K562 (cell line): Measurements from ENCODE around the gene ENDOD1. TPM values are rescaled to one million over a fixed set of nuclear protein-coding genes. Genes with fewer than 3 reads are reported as not detected.

ENCODE experiments used
- ATAC-seq: fragments of 200-7000 bp; cut with Tn5 transposase; 3 replicates; pipeline ENCODE4 v1.9.1; 2020; ENCODE audit warnings: moderate library complexity
- BruUV-seq: library from RNA; stranded (reverse); fragments of 400-500 nt; replicated peaks from 2 replicates; lab custom pipeline; 2021; lab: Mats Ljungman, UMichigan
- CTCF ChIA-PET: fragments of 300-600 bp; formaldehyde crosslinking; extraction: SDS; loops from one replicate; lab custom pipeline; 2021; ENCODE audit warnings: low intra/inter-chr PET ratio; lab: Yijun Ruan, JAX
- POLR2A ChIA-PET: fragments of 300-600, 350-650 bp; sonication (Branson Sonifier 250); formaldehyde crosslinking; extraction: SDS; loops from one replicate; lab custom pipeline; 2021; ENCODE audit warnings: antibody characterized with exemption, inconsistent platforms; lab: Yijun Ruan, JAX
- DNase-seq, 4 experiments: peaks; one replicate each; pipeline versions ENCODE4 v3.0.0 to v3.0.0-alpha.2; 2011 to 2018; ENCODE audit warnings: low spot score in 3 of 4, mixed read lengths in 3 of 4; ENCODE audit errors: extremely low read depth in 1 of 4
- FAIRE-seq: peaks from 2 replicates; lab custom pipeline; 2011; peaks lifted over from hg19 to GRCh38; lab: Jason Lieb, UNC
- H2AFZ ChIP-seq: 2 replicates; pipeline ENCODE4 v1.6.0; 2011; ENCODE audit warnings: low read depth, low read length, control low read depth, inconsistent platforms
- H3K27ac ChIP-seq: fragments of 200-600 bp; 3 replicates; pipeline ENCODE4 v1.8.0; 2011; ENCODE audit warnings: low read depth, mild to moderate bottlenecking, control low read depth, inconsistent platforms, low read length, moderate library complexity, mixed read lengths; ENCODE audit errors: extremely low read depth
- H3K27me3 ChIP-seq, 2 experiments: fragments of 300-600 bp in 1 of 2; 2 replicates in 1 of 2; 3 replicates in 1 of 2; pipeline versions ENCODE4 v1.6.0 to v1.8.0; 2011; ENCODE audit warnings: inconsistent platforms in 2 of 2, low read length in 2 of 2, mild to moderate bottlenecking in 1 of 2, mixed read lengths in 1 of 2, moderate library complexity in 1 of 2; ENCODE audit not compliant: control insufficient read depth in 2 of 2, insufficient read depth in 2 of 2
- H3K36me3 ChIP-seq: fragments of 300-600 bp; 3 replicates; pipeline ENCODE4 v1.8.0; 2011; ENCODE audit warnings: mild to moderate bottlenecking, low read length, inconsistent platforms; ENCODE audit not compliant: control insufficient read depth, insufficient read depth
- H3K4me1 ChIP-seq, 2 experiments: fragments of 200-600 bp in 1 of 2; replicated peaks in 1 of 2; 2 replicates in 1 of 2; 3 replicates in 1 of 2; pipeline versions ENCODE4 v1.5.1 to v1.8.0; 2011; ENCODE audit warnings: inconsistent platforms in 2 of 2, low read length in 2 of 2, mild to moderate bottlenecking in 1 of 2, mixed read lengths in 1 of 2, moderate library complexity in 1 of 2; ENCODE audit not compliant: control insufficient read depth in 2 of 2, insufficient read depth in 2 of 2
- H3K4me2 ChIP-seq: 2 replicates; pipeline ENCODE4 v1.6.1; 2011; ENCODE audit warnings: low read length, control low read depth, inconsistent platforms, mixed read lengths; ENCODE audit not compliant: insufficient read depth
- H3K4me3 ChIP-seq: fragments of 200-600 bp; sonication (generic), shearing (Covaris generic); 2 replicates; pipeline ENCODE4 v1.5.1; 2016; ENCODE audit warnings: control low read depth, inconsistent platforms
- H3K79me2 ChIP-seq: fragments of 200-600 bp; 3 replicates; pipeline ENCODE4 v1.8.0; 2011; ENCODE audit warnings: low read length, inconsistent platforms; ENCODE audit not compliant: control insufficient read depth, insufficient read depth
- H3K9ac ChIP-seq, 2 experiments: 2 replicates each; pipeline versions ENCODE4 v1.6.0 to v1.6.1; 2011; ENCODE audit warnings: low read depth in 2 of 2, low read length in 2 of 2, control low read depth in 1 of 2, inconsistent platforms in 1 of 2, mild to moderate bottlenecking in 1 of 2, mixed read lengths in 1 of 2; ENCODE audit not compliant: insufficient read depth in 1 of 2
- H3K9me1 ChIP-seq: one replicate; pipeline ENCODE4 v1.6.0; 2011; ENCODE audit warnings: inconsistent platforms, mild to moderate bottlenecking, low read length, moderate library complexity; ENCODE audit not compliant: control insufficient read depth, insufficient read depth
- H3K9me3 ChIP-seq: replicated peaks from 2 replicates; pipeline ENCODE4 v1.5.1; 2011; ENCODE audit warnings: low read depth, low read length, inconsistent platforms; ENCODE audit not compliant: control insufficient read depth, insufficient read depth
- H4K20me1 ChIP-seq: replicated peaks from 2 replicates; pipeline ENCODE4 v1.6.1; 2011; ENCODE audit warnings: low read length, inconsistent platforms, mixed read lengths; ENCODE audit not compliant: control insufficient read depth, insufficient read depth
- MAFF ChIP-seq: IDR thresholded peaks from 2 replicates; pipeline ENCODE4 v1.6.1; 2012; ENCODE audit warnings: low read length, improper control_type of control experiment
- TGIF2 ChIP-seq: sonication (generic); formaldehyde crosslinking; IDR thresholded peaks from 2 replicates; pipeline ENCODE4 v1.8.1; 2022; ENCODE audit warnings: mild to moderate bottlenecking, missing genetic modification reagents, moderate library complexity
- WGBS: fragments of 100-300 bp; shearing (Covaris generic); methylation state at CpG from one replicate; pipeline ENCODE4 v1.1.6; 2016; ENCODE audit warnings: low coverage, mixed read lengths; ENCODE audit not compliant: insufficient coverage; ENCODE audit errors: missing lambda C conversion rate; 5-methylcytosine and 5-hydroxymethylcytosine counted together
- in situ Hi-C: fragments of 300-500 bp; cut with MboI; formaldehyde crosslinking; loops from 4 replicates; pipeline ENCODE4 v1.15.0; 2018; ENCODE audit warnings: inconsistent platforms, mixed read lengths
- intact Hi-C: fragments of 100-400 bp; cut with micrococcal nuclease; formaldehyde crosslinking; loops from 2 replicates; pipeline ENCODE4 v1.14.2; 2022
- polyA plus RNA-seq, 8 experiments: library from polyadenylated mRNA; depleted of rRNA in 4 of 8; stranded (reverse) in 5 of 8; unstranded in 3 of 8; fragments of >200 nt; fragmentation: Nextera tagmentation in 2 of 8; fragmentation: Illumina TruSeq in 1 of 8; extraction: Ambion mirVana in 2 of 8; extraction: Trizol in 1 of 8; gene quantifications; 2 replicates each; pipeline versions ENCODE4 v1.2.1 to v1.2.3, GENCODE V29; 2011 to 2014; ENCODE audit warnings: inconsistent platforms in 1 of 8, missing spikeins in 1 of 8
- total RNA-seq, 7 experiments: library from RNA; depleted of rRNA in 6 of 7; stranded (reverse); fragments of >200 nt in 6 of 7; fragmentation: Illumina TruSeq in 2 of 7; extraction: Trizol in 2 of 7; gene quantifications; 2 replicates each; pipeline versions ENCODE4 v1.2.1 to v1.2.3, GENCODE V29; 2011 to 2021; ENCODE audit warnings: low replicate concordance in 1 of 7
- TF ChIP-seq, protein P1 (sequence below): fragments of 250-450 bp; sonication (Bioruptor Pico); IDR thresholded peaks from 2 replicates; pipeline ENCODE4 v1.9.0; 2021; ENCODE audit warnings: mild to moderate bottlenecking, inconsistent platforms
- TF ChIP-seq, protein P2 (sequence below): sonication (generic); formaldehyde crosslinking; IDR thresholded peaks from 2 replicates; pipeline ENCODE4 v1.5.0; 2020; ENCODE audit warnings: missing genetic modification reagents
- TF ChIP-seq, protein P3 (sequence below): fragments of 450-650 bp; conservative IDR thresholded peaks from 2 replicates; pipeline ENCODE4 v1.6.1; 2016; ENCODE audit warnings: missing genetic modification characterization, low read depth, mild to moderate bottlenecking, missing compliant biosample characterization, moderate library complexity

Gene ENDOD1
- total and polyA plus RNA-seq, 9 of the 15 experiments (the other 6 are each of a cell fraction or from before 2014, with no cell fraction given), result 4.2 to 11.8 (median 9.3) TPM

DNA sequence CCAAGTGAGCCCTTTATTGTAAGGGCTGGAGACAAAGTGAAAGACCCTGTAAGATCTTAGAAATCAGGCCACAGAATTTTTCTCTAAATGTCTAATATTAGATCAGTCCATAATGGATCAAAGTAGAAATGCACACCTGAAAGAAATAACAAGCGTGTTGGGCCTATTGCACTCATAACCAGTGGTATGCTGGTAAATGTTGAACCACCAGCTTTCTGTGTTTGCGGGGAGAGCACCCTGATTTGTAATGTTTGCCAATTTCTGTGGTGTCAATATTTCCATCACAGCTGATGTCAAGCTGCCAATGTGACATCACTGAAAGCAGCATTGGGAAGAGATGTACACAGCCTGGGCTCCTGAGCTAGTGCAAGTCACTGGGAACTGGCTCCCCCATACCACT is 46.2 kb downstream of the ENDOD1 start:
- in situ Hi-C loops, result no loop called here
- Histone ChIP-seq H3K9ac (no peak overlapping the region), H3K36me3 (no peaks in the 10 kb centered on the region), H2AFZ (no peak overlapping the region), H3K79me2 (no peaks in the 10 kb centered on the region), H3K4me2 (no peak overlapping the region), H3K9me1 (no peaks in the 10 kb centered on the region), H3K27me3 (no peaks in the 10 kb centered on the region), H3K4me3 (no peak overlapping the region), H3K4me1 (peaks cover 0 to 14% of the 10 kb centered on the region in 2 experiments; a peak in 2 of 5 replicates), H4K20me1 (no peaks in the 10 kb centered on the region), H3K27ac (no peak overlapping the region), H3K9me3 (no peaks in the 10 kb centered on the region)
- ChIA-PET CTCF (interaction anchor here (0.8 kb wide), 1 partner anchor 67 kb away, joined by 3 read pairs; no protein-coding TSS in a partner anchor), POLR2A (no interaction called here)
- no peak for FAIRE-seq
- TF ChIP-seq, protein P1, sequence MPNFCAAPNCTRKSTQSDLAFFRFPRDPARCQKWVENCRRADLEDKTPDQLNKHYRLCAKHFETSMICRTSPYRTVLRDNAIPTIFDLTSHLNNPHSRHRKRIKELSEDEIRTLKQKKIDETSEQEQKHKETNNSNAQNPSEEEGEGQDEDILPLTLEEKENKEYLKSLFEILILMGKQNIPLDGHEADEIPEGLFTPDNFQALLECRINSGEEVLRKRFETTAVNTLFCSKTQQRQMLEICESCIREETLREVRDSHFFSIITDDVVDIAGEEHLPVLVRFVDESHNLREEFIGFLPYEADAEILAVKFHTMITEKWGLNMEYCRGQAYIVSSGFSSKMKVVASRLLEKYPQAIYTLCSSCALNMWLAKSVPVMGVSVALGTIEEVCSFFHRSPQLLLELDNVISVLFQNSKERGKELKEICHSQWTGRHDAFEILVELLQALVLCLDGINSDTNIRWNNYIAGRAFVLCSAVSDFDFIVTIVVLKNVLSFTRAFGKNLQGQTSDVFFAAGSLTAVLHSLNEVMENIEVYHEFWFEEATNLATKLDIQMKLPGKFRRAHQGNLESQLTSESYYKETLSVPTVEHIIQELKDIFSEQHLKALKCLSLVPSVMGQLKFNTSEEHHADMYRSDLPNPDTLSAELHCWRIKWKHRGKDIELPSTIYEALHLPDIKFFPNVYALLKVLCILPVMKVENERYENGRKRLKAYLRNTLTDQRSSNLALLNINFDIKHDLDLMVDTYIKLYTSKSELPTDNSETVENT (CRISPR knock-in tag), result no peak
- TF ChIP-seq, protein P2, sequence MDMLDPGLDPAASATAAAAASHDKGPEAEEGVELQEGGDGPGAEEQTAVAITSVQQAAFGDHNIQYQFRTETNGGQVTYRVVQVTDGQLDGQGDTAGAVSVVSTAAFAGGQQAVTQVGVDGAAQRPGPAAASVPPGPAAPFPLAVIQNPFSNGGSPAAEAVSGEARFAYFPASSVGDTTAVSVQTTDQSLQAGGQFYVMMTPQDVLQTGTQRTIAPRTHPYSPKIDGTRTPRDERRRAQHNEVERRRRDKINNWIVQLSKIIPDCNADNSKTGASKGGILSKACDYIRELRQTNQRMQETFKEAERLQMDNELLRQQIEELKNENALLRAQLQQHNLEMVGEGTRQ (CRISPR knock-in tag), result no peak
- TF ChIP-seq TGIF2, result no peak
- TF ChIP-seq, protein P3, sequence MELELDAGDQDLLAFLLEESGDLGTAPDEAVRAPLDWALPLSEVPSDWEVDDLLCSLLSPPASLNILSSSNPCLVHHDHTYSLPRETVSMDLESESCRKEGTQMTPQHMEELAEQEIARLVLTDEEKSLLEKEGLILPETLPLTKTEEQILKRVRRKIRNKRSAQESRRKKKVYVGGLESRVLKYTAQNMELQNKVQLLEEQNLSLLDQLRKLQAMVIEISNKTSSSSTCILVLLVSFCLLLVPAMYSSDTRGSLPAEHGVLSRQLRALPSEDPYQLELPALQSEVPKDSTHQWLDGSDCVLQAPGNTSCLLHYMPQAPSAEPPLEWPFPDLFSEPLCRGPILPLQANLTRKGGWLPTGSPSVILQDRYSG (tag), result no peak
- TF ChIP-seq MAFF, result no peak
- 89% methylated on average over 2 of the region's 2 CpGs for WGBS
- ATAC-seq, result no peak
- DNase-seq, result no peak
- intact Hi-C loops, result no loop called here
- no TSS peak for BruUV-seq
